Measurements from ENCODE around the gene ALKBH4. TPM values are rescaled to one million over a fixed set of nuclear protein-coding genes. Genes with fewer than 3 reads are reported as not detected.

Gene ALKBH4
- total and polyA plus RNA-seq, 11 donors = 4.9 to 19.4 (median 6.8) TPM

GRCh38 chr7:102460467-102460866 is 4.2 kb downstream of the ALKBH4 start:
- no peaks in the 10 kb centered on the region for H3K27me3 ChIP-seq
- DNase-seq (no peak), ATAC-seq (no peak)
- WGBS, 4 donors = 80 to 87% (median 84%) methylated on average over 8 of the region's 8 CpGs
- TF ChIP-seq POLR2A (IDR thresholded peaks at IDR 0.05) (no peak), CTCF (IDR thresholded peaks at IDR 0.05) (no peak)
- intact Hi-C loops (cut with DNase I) = no loop called here
- H3K27ac ChIP-seq = no peak overlapping the region
- peaks cover 0 to 14% (median 11%) of the 10 kb centered on the region in 12 donors for H3K4me1 ChIP-seq
- no peaks in the 10 kb centered on the region for H3K9me3 ChIP-seq
- no peak overlapping the region for H3K4me3 ChIP-seq
- H3K36me3 ChIP-seq = peaks cover 0 to 41% (median 34%) of the 10 kb centered on the region in 9 donors

- H3K27ac ChIP-seq = no peak overlapping the region
- H3K4me3 ChIP-seq = no peak overlapping the region
- DNase-seq (no peak), ATAC-seq (no peak)
- no peaks in the 10 kb centered on the region for H3K27me3 ChIP-seq
- peaks cover 0 to 44% (median 34%) of the 10 kb centered on the region in 9 donors for H3K36me3 ChIP-seq
- no peaks in the 10 kb centered on the region for H3K9me3 ChIP-seq
- WGBS, 4 donors = 92 to 95% (median 94%) methylated on average over 19 to 24 of the region's 24 CpGs
- no peak for TF ChIP-seq POLR2A (IDR thresholded peaks at IDR 0.05)
- no peak for TF ChIP-seq CTCF (IDR thresholded peaks at IDR 0.05)
- peaks cover 0 to 12% (median 10%) of the 10 kb centered on the region in 12 donors for H3K4me1 ChIP-seq
- intact Hi-C loops (cut with DNase I) = loop anchor here in 1 of 10 donors (10.0 kb wide), 1 partner anchor 55 kb away; no protein-coding TSS in a partner anchor
Observed at GRCh38 chr7:102459221-102459844, 5.3 kb downstream of the ALKBH4 start.

- TF ChIP-seq CTCF (IDR thresholded peaks at IDR 0.05) (no peak), POLR2A (IDR thresholded peaks at IDR 0.05) (no peak)
- H3K36me3 ChIP-seq = peaks cover 0 to 44% (median 34%) of the 10 kb centered on the region in 9 donors
- no peak for DNase-seq
- H3K4me3 ChIP-seq = no peak overlapping the region
- H3K4me1 ChIP-seq = peaks cover 0 to 7% (median 0%) of the 10 kb centered on the region in 12 donors
- WGBS, 4 donors = 94 to 96% (median 95%) methylated on average over 22 to 40 of the region's 40 CpGs
- no peak for ATAC-seq
- H3K27me3 ChIP-seq = no peaks in the 10 kb centered on the region
- no peaks in the 10 kb centered on the region for H3K9me3 ChIP-seq
- no peak overlapping the region for H3K27ac ChIP-seq
- intact Hi-C loops (cut with DNase I) = loop anchor here in 1 of 10 donors (10.0 kb wide), 1 partner anchor 53 kb away; no protein-coding TSS in a partner anchor
Observed at GRCh38 chr7:102457352-102457924, 7.2 kb downstream of the ALKBH4 start.

- peaks cover 0 to 11% (median 0%) of the 10 kb centered on the region in 12 donors for H3K4me1 ChIP-seq
- H3K36me3 ChIP-seq = peaks cover 0 to 44% (median 34%) of the 10 kb centered on the region in 9 donors
- TF ChIP-seq CTCF (IDR thresholded peaks at IDR 0.05) (no peak), POLR2A (IDR thresholded peaks at IDR 0.05) (no peak)
- intact Hi-C loops (cut with DNase I) = loop anchor here in 1 of 10 donors (10.0 kb wide), 1 partner anchor 52 kb away; no protein-coding TSS in a partner anchor
- no peak overlapping the region for H3K4me3 ChIP-seq
- ATAC-seq (no peak), DNase-seq (no peak)
- H3K27ac ChIP-seq = no peak overlapping the region
- 88 to 95% (median 93%) methylated on average over 9 to 10 of the region's 10 CpGs for WGBS, 4 donors
- no peaks in the 10 kb centered on the region for H3K9me3 ChIP-seq
- H3K27me3 ChIP-seq = no peaks in the 10 kb centered on the region
Observed at GRCh38 chr7:102456327-102456726, 8.3 kb downstream of the ALKBH4 start.

Measured in heart left ventricle (tissue), 16 donors.